Liver (tissue), 9 donors: ENCODE data around the gene TXNDC8. TPM values are rescaled to one million over a fixed set of nuclear protein-coding genes. Genes with fewer than 3 reads are reported as not detected.
A peak's percentile ranks its signal among the peaks of the same experiment; 100 is the strongest.

Source experiments
- DNase-seq: peaks from one replicate; pipeline ENCODE4 v3.0.0-alpha.2; 2017; ENCODE audit warnings: low spot score
- H3K27ac ChIP-seq, 2 donors: one replicate each; pipeline ENCODE4 v1.7.0; 2013; ENCODE audit warnings: inconsistent platforms in 2 of 2, low read length in 2 of 2, control low read depth in 1 of 2, low read depth in 1 of 2, mild to moderate bottlenecking in 1 of 2
- H3K27me3 ChIP-seq, 4 donors: one replicate each; pipeline versions ENCODE4 v1.6.1 to v1.7.0; 2013; ENCODE audit warnings: low read length in 3 of 4, inconsistent platforms in 1 of 4, mild to moderate bottlenecking in 1 of 4, moderate library complexity in 1 of 4; ENCODE audit not compliant: control insufficient read depth in 4 of 4, insufficient read depth in 4 of 4
- H3K36me3 ChIP-seq, 4 donors: one replicate each; pipeline versions ENCODE4 v1.6.1 to v1.7.0; 2013; ENCODE audit warnings: low read length in 3 of 4, mild to moderate bottlenecking in 3 of 4, low read depth in 1 of 4, moderate library complexity in 1 of 4; ENCODE audit not compliant: control insufficient read depth in 4 of 4, insufficient read depth in 3 of 4
- H3K4me1 ChIP-seq, 4 donors: one replicate each; pipeline versions ENCODE4 v1.6.1 to v1.7.0; 2013; ENCODE audit warnings: low read length in 3 of 4, mild to moderate bottlenecking in 3 of 4, moderate library complexity in 1 of 4; ENCODE audit not compliant: control insufficient read depth in 4 of 4, insufficient read depth in 4 of 4
- H3K4me3 ChIP-seq, 3 donors: one replicate each; pipeline versions ENCODE4 v1.6.1 to v1.7.0; 2013; ENCODE audit warnings: low read length in 3 of 3, control low read depth in 1 of 3, low read depth in 1 of 3, mild to moderate bottlenecking in 1 of 3
- H3K9ac ChIP-seq, 2 donors: one replicate each; pipeline ENCODE4 v1.7.0; 2013; ENCODE audit warnings: low read length in 2 of 2, mild to moderate bottlenecking in 2 of 2, moderate library complexity in 2 of 2, control low read depth in 1 of 2, low read depth in 1 of 2
- H3K9me3 ChIP-seq, 4 donors: one replicate each; pipeline versions ENCODE4 v1.6.1 to v1.7.0; 2013; ENCODE audit warnings: low read length in 3 of 4; ENCODE audit not compliant: control insufficient read depth in 4 of 4
- ATF3 ChIP-seq: IDR thresholded peaks from 2 replicates; pipeline ENCODE4 v1.6.1; 2016; ENCODE audit warnings: antibody characterized with exemption
- CTCF ChIP-seq: fragments of 150-350 bp; IDR thresholded peaks from 2 replicates; pipeline ENCODE4 v1.5.1; 2017; ENCODE audit warnings: improper control_type of control experiment, low read depth, low read length; ENCODE audit not compliant: missing input control
- EGR1 ChIP-seq, 2 donors: IDR thresholded peaks; 2 replicates each; pipeline ENCODE4 v1.6.1; 2016 to 2018; ENCODE audit warnings: antibody characterized with exemption in 2 of 2, low read depth in 2 of 2
- FOXA1 ChIP-seq: IDR thresholded peaks from 2 replicates; pipeline ENCODE4 v1.6.1; 2016; ENCODE audit warnings: antibody characterized with exemption
- FOXA2 ChIP-seq: IDR thresholded peaks from 2 replicates; pipeline ENCODE4 v1.6.1; 2016; ENCODE audit warnings: antibody characterized with exemption
- GABPA ChIP-seq, 2 donors: IDR thresholded peaks in 1 of 2; conservative IDR thresholded peaks in 1 of 2; 2 replicates each; pipeline ENCODE4 v1.6.1; 2016; ENCODE audit warnings: antibody characterized with exemption in 2 of 2, mild to moderate bottlenecking in 1 of 2, moderate library complexity in 1 of 2
- HNF4A ChIP-seq, 2 donors: conservative IDR thresholded peaks; 2 replicates each; pipeline ENCODE4 v1.6.1; 2016; ENCODE audit warnings: antibody characterized with exemption in 2 of 2, mild to moderate bottlenecking in 2 of 2
- HNF4G ChIP-seq: IDR thresholded peaks from 2 replicates; pipeline ENCODE4 v1.6.1; 2016; ENCODE audit warnings: antibody characterized with exemption
- JUND ChIP-seq, 2 donors: IDR thresholded peaks; 2 replicates each; pipeline ENCODE4 v1.6.1; 2016; ENCODE audit warnings: antibody characterized with exemption in 2 of 2
- MAX ChIP-seq: IDR thresholded peaks from 2 replicates; pipeline ENCODE4 v1.6.1; 2016; ENCODE audit warnings: antibody characterized with exemption
- NR2F2 ChIP-seq: IDR thresholded peaks from 2 replicates; pipeline ENCODE4 v1.6.1; 2016; ENCODE audit warnings: antibody characterized with exemption
- RAD21 ChIP-seq, 2 donors: IDR thresholded peaks; 2 replicates each; pipeline ENCODE4 v1.6.1; 2016; ENCODE audit warnings: antibody characterized with exemption in 2 of 2, mild to moderate bottlenecking in 2 of 2
- REST ChIP-seq: IDR thresholded peaks from 2 replicates; pipeline ENCODE4 v1.6.1; 2016; ENCODE audit warnings: antibody characterized with exemption, mild to moderate bottlenecking
- RXRA ChIP-seq, 2 donors: IDR thresholded peaks; 2 replicates each; pipeline ENCODE4 v1.6.1; 2017 to 2018; ENCODE audit warnings: antibody characterized with exemption in 2 of 2, mild to moderate bottlenecking in 1 of 2
- SP1 ChIP-seq: IDR thresholded peaks from 2 replicates; pipeline ENCODE4 v1.6.1; 2018; ENCODE audit warnings: antibody characterized with exemption, mild to moderate bottlenecking
- TAF1 ChIP-seq: conservative IDR thresholded peaks from 2 replicates; pipeline ENCODE4 v1.6.1; 2016; ENCODE audit warnings: antibody characterized with exemption, mild to moderate bottlenecking
- YY1 ChIP-seq: IDR thresholded peaks from 2 replicates; pipeline ENCODE4 v1.6.1; 2016; ENCODE audit warnings: antibody characterized with exemption, mild to moderate bottlenecking
- ZBTB33 ChIP-seq: IDR thresholded peaks from 2 replicates; pipeline ENCODE4 v1.6.1; 2016; ENCODE audit warnings: antibody characterized with exemption
- WGBS: extraction: QIAGEN DNeasy Blood & Tissue Kit; methylation state at CpG from one replicate; pipeline ENCODE4 v1.1.7; 2013; 5-methylcytosine and 5-hydroxymethylcytosine counted together
- polyA plus RNA-seq, 2 donors: library from polyadenylated mRNA; stranded (reverse) in 1 of 2; unstranded in 1 of 2; fragments of 200-250 nt in 1 of 2; fragments of >200 nt in 1 of 2; fragmentation: Nextera tagmentation in 1 of 2; extraction: Ambion mirVana in 1 of 2; gene quantifications; one replicate each; pipeline versions ENCODE4 v1.2.1 to v1.2.3, GENCODE V29; 2013 to 2015
- total RNA-seq, 2 donors: library from RNA; depleted of rRNA; stranded (reverse); fragments of >200 nt; gene quantifications; one replicate each; pipeline ENCODE4 v1.2.3, GENCODE V29; 2014
- donor health status: healthy.
- donor health status: healthy.
- donor health status: healthy.
- donor health status: healthy.
- donor health status: healthy.

The TXNDC8 gene
- total and polyA plus RNA-seq, 4 donors, result not detected

- Histone ChIP-seq H3K4me1 (peaks cover 5 to 38% (median 30%) of the 10 kb centered on the region in 4 donors), H3K27ac (peak overlapping the region in 1 of 2 donors; percentile 21), H3K9ac (no peak overlapping the region), H3K4me3 (no peak overlapping the region), H3K27me3 (no peaks in the 10 kb centered on the region), H3K9me3 (no peaks in the 10 kb centered on the region), H3K36me3 (no peaks in the 10 kb centered on the region)
- WGBS, result 55% methylated on average over 6 of the region's 6 CpGs
- DNase-seq, result no peak
- TF ChIP-seq ATF3 (no peak), RAD21 (IDR thresholded peaks at IDR 0.05) (no peak), HNF4A (conservative IDR thresholded peaks at IDR 0.05) (no peak), RXRA (IDR thresholded peaks at IDR 0.05) (no peak), TAF1 (no peak), NR2F2 (no peak)
Measured at GRCh38 chr9:110284211-110284844, 53.3 kb downstream of the TXNDC8 start.

GRCh38 chr9:110283751-110284150, 53.9 kb downstream of the TXNDC8 start:
- DNase-seq, result no peak
- H3K27me3 ChIP-seq, result no peaks in the 10 kb centered on the region
- no peak overlapping the region for H3K9ac ChIP-seq
- peak overlapping the region; percentile 21 to 23 for H3K27ac ChIP-seq
- TF ChIP-seq REST (no peak), FOXA1 (no peak), JUND (IDR thresholded peaks at IDR 0.05) (peak in 1 of 2 donors; percentile 42), EGR1 (IDR thresholded peaks at IDR 0.05; ENCODE audit: low read depth in 2 of 2) (no peak), NR2F2 (no peak), TAF1 (no peak), RAD21 (IDR thresholded peaks at IDR 0.05) (no peak), ZBTB33 (no peak), HNF4A (conservative IDR thresholded peaks at IDR 0.05) (peak; percentile 74), GABPA (IDR thresholded peaks at IDR 0.05 in 1 of 2, conservative IDR thresholded peaks at IDR 0.05 in 1 of 2) (no peak), MAX (no peak), CTCF (no peak), HNF4G (no peak), YY1 (peak; percentile 27), SP1 (peak; percentile 39), FOXA2 (no peak), ATF3 (no peak), RXRA (IDR thresholded peaks at IDR 0.05) (peak in 1 of 2 donors; percentile 40)
- no peaks in the 10 kb centered on the region for H3K36me3 ChIP-seq
- WGBS, result 26% methylated on average over 1 of the region's 1 CpG
- no peak overlapping the region for H3K4me3 ChIP-seq
- no peaks in the 10 kb centered on the region for H3K9me3 ChIP-seq
- peaks cover 5 to 38% (median 30%) of the 10 kb centered on the region in 4 donors for H3K4me1 ChIP-seq
